GM23338 (cell line): ENCODE results near the gene GPATCH11. TPM values are rescaled to one million over a fixed set of nuclear protein-coding genes. Genes with fewer than 3 reads are reported as not detected.

Experiments used
- ATAC-seq: fragments of 200-7000 bp; cut with Tn5 transposase; 3 replicates; pipeline ENCODE4 v1.9.1; 2020
- DNase-seq: peaks from one replicate; pipeline ENCODE4 v3.0.0-alpha.2; 2015; ENCODE audit warnings: low spot score
- H2AFZ ChIP-seq: fragments of 200-600 bp; sonication (generic); 2 replicates; pipeline ENCODE4 v1.8.0; 2016; ENCODE audit warnings: antibody characterized with exemption, mild to moderate bottlenecking, moderate library complexity
- H3F3A ChIP-seq: fragments of 200-600 bp; sonication (generic); replicated peaks from 2 replicates; pipeline ENCODE4 v1.8.0; 2017; ENCODE audit warnings: antibody characterized with exemption, mixed run types, low read depth
- H3K27ac ChIP-seq: fragments of 200-600 bp; sonication (generic); 2 replicates; pipeline ENCODE4 v1.6.1; 2016; ENCODE audit warnings: low read depth
- H3K27me3 ChIP-seq: fragments of 200-600 bp; sonication (generic); 2 replicates; pipeline ENCODE4 v1.8.0; 2016; ENCODE audit warnings: mild to moderate bottlenecking, mixed run types, moderate library complexity; ENCODE audit not compliant: insufficient read depth
- H3K36me3 ChIP-seq: fragments of 200-600 bp; sonication (generic); 2 replicates; pipeline ENCODE4 v1.8.0; 2016; ENCODE audit warnings: mild to moderate bottlenecking; ENCODE audit not compliant: insufficient read depth
- H3K4me1 ChIP-seq: fragments of 200-600 bp; sonication (generic); 2 replicates; pipeline ENCODE4 v1.8.0; 2016; ENCODE audit warnings: mild to moderate bottlenecking, moderate library complexity; ENCODE audit not compliant: insufficient read depth
- H3K4me2 ChIP-seq: fragments of 200-600 bp; sonication (generic); 2 replicates; pipeline ENCODE4 v1.7.1; 2017; ENCODE audit warnings: mixed run types
- H3K4me3 ChIP-seq: fragments of 200-600 bp; sonication (generic); 2 replicates; pipeline ENCODE4 v1.6.1; 2016; ENCODE audit warnings: mixed run types
- H3K79me2 ChIP-seq: fragments of 200-600 bp; sonication (generic); replicated peaks from 2 replicates; pipeline ENCODE4 v1.8.0; 2017; ENCODE audit warnings: mild to moderate bottlenecking; ENCODE audit not compliant: insufficient read depth
- H3K9me2 ChIP-seq: fragments of 200-600 bp; sonication (generic); 2 replicates; pipeline ENCODE4 v1.8.0; 2017; ENCODE audit not compliant: insufficient read depth
- H4K20me1 ChIP-seq: fragments of 200-600 bp; sonication (generic); replicated peaks from 2 replicates; pipeline ENCODE4 v1.8.0; 2017; ENCODE audit warnings: mild to moderate bottlenecking; ENCODE audit not compliant: insufficient read depth
- H3K27ac Mint-ChIP-seq: 2 replicates; pipeline ENCODE4 v1.8.0; 2020; ENCODE audit warnings: inconsistent platforms, mild to moderate bottlenecking, moderate library complexity, mixed read lengths
- H3K27me3 Mint-ChIP-seq: 3 replicates; pipeline ENCODE4 v1.8.0; 2022; ENCODE audit warnings: low read depth, mild to moderate bottlenecking, moderate library complexity, mixed read lengths, inconsistent platforms; ENCODE audit not compliant: insufficient read depth, poor library complexity
- H3K36me3 Mint-ChIP-seq: 3 replicates; pipeline ENCODE4 v1.8.0; 2021; ENCODE audit warnings: low read depth, mild to moderate bottlenecking, inconsistent platforms, moderate library complexity, mixed read lengths
- H3K4me1 Mint-ChIP-seq: 3 replicates; pipeline ENCODE4 v1.8.0; 2020; ENCODE audit warnings: mild to moderate bottlenecking, inconsistent platforms, mixed read lengths
- H3K4me3 Mint-ChIP-seq: 3 replicates; pipeline ENCODE4 v1.8.0; 2021; ENCODE audit warnings: moderate library complexity, mild to moderate bottlenecking, inconsistent platforms, mixed read lengths
- H3K9me3 Mint-ChIP-seq: 3 replicates; pipeline ENCODE4 v1.8.0; 2020; ENCODE audit warnings: moderate library complexity, mild to moderate bottlenecking, inconsistent platforms, mixed read lengths
- CTCF ChIP-seq, 2 experiments: fragments of 200-600 bp in 1 of 2; sonication (generic) in 1 of 2; conservative IDR thresholded peaks; 2 replicates each; pipeline versions ENCODE4 v1.5.1 to v1.6.1; 2016 to 2017; ENCODE audit warnings: antibody characterized with exemption in 2 of 2, low read depth in 2 of 2, mild to moderate bottlenecking in 2 of 2, moderate library complexity in 1 of 2
- ETS1 ChIP-seq: IDR thresholded peaks from 2 replicates; pipeline ENCODE4 v1.6.1; 2016; ENCODE audit warnings: antibody characterized with exemption
- EZH2 ChIP-seq: fragments of 200-600 bp; sonication (generic); IDR thresholded peaks from one replicate; pipeline ENCODE4 v1.8.0; 2017; ENCODE audit warnings: antibody characterized with exemption, mild to moderate bottlenecking, low read depth; ENCODE audit not compliant: unreplicated experiment
- EZH2phosphoT487 ChIP-seq: fragments of 200-600 bp; sonication (generic); IDR thresholded peaks from one replicate; pipeline ENCODE4 v1.8.1; 2018; ENCODE audit warnings: antibody characterized with exemption; ENCODE audit not compliant: unreplicated experiment
- JUNB ChIP-seq: IDR thresholded peaks from one replicate; pipeline ENCODE4 v1.6.1; 2016; ENCODE audit warnings: antibody characterized with exemption; ENCODE audit not compliant: unreplicated experiment
- NANOG ChIP-seq: IDR thresholded peaks from 2 replicates; pipeline ENCODE4 v1.6.1; 2016; ENCODE audit warnings: antibody characterized with exemption, borderline replicate concordance
- POLR2AphosphoS5 ChIP-seq: IDR thresholded peaks from 2 replicates; pipeline ENCODE4 v1.6.1; 2016; ENCODE audit warnings: antibody characterized with exemption, low read depth
- STAT1 ChIP-seq: IDR thresholded peaks from one replicate; pipeline ENCODE4 v1.6.1; 2016; ENCODE audit warnings: antibody characterized with exemption; ENCODE audit not compliant: unreplicated experiment
- ZNF114 ChIP-seq: fragments of 250-450 bp; sonication (Bioruptor Pico); IDR thresholded peaks from 2 replicates; pipeline ENCODE4 v1.5.0; 2020; ENCODE audit warnings: mild to moderate bottlenecking, moderate library complexity
- ZNF331 ChIP-seq: fragments of 250-450 bp; sonication (Bioruptor Pico); IDR thresholded peaks from 2 replicates; pipeline ENCODE4 v1.5.0; 2020; ENCODE audit warnings: low read depth, mild to moderate bottlenecking, moderate library complexity
- polyA plus RNA-seq: library from polyadenylated mRNA; unstranded; fragments of >200 nt; fragmentation: Nextera tagmentation; extraction: Ambion mirVana; gene quantifications from 2 replicates; pipeline ENCODE4 v1.2.1, GENCODE V29; 2016
- total RNA-seq: library from RNA; depleted of rRNA; stranded (reverse); fragments of >200 nt; shearing (Covaris generic); gene quantifications from 2 replicates; pipeline ENCODE4 v1.2.3, GENCODE V29; 2014
- TF ChIP-seq, protein P1 (sequence below): IDR thresholded peaks from one replicate; pipeline ENCODE4 v1.6.1; 2018; ENCODE audit warnings: antibody characterized with exemption; ENCODE audit not compliant: unreplicated experiment

Gene GPATCH11
- total and polyA plus RNA-seq, 2 experiments from 2014 or later: 3.5 to 8.0 TPM

DNA sequence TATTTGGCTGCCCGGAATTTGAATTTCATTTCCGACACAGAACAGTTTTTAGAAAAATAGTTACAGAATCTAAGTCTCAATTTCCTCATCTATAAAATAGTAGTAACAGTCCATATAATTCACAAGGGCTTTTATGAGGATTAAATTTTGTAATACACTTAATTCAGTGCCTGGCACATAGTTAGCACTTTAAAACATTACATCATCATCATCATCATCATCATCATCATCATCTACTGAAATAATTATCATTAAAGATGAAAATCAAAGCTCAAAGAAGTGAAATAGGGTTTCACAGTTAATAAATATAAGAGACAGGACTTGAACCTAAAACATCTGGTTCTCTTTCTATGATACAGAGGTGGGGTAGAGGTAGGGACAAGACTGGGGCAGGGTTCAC, 13.4 kb upstream of the GPATCH11 start (continued):
- TF ChIP-seq, protein P1, sequence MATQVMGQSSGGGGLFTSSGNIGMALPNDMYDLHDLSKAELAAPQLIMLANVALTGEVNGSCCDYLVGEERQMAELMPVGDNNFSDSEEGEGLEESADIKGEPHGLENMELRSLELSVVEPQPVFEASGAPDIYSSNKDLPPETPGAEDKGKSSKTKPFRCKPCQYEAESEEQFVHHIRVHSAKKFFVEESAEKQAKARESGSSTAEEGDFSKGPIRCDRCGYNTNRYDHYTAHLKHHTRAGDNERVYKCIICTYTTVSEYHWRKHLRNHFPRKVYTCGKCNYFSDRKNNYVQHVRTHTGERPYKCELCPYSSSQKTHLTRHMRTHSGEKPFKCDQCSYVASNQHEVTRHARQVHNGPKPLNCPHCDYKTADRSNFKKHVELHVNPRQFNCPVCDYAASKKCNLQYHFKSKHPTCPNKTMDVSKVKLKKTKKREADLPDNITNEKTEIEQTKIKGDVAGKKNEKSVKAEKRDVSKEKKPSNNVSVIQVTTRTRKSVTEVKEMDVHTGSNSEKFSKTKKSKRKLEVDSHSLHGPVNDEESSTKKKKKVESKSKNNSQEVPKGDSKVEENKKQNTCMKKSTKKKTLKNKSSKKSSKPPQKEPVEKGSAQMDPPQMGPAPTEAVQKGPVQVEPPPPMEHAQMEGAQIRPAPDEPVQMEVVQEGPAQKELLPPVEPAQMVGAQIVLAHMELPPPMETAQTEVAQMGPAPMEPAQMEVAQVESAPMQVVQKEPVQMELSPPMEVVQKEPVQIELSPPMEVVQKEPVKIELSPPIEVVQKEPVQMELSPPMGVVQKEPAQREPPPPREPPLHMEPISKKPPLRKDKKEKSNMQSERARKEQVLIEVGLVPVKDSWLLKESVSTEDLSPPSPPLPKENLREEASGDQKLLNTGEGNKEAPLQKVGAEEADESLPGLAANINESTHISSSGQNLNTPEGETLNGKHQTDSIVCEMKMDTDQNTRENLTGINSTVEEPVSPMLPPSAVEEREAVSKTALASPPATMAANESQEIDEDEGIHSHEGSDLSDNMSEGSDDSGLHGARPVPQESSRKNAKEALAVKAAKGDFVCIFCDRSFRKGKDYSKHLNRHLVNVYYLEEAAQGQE: no peak
- TF ChIP-seq EZH2phosphoT487: no peak
- no peak for TF ChIP-seq ZNF114 (CRISPR knock-in tag)
- TF ChIP-seq STAT1: no peak
- TF ChIP-seq NANOG: no peak
- no peak for TF ChIP-seq ETS1

DNA sequence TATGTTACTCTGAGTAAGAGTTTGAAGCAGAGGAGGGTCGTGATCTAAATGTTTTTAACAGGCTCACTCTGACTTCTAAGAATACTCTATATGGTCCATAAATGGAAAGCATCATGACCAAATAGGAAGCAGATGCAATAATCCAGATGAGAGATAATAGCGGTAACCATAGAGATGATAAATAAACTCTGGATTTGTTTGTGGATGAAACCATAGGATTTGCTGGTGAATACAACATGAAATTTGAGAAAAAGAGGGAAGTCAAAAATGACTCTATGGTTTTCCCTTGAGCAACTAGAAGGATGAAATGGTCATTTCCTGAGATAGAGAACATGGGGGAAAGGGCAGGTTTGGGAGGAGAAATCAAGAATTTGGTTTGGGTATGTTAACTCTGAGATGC, 4.1 kb upstream of the GPATCH11 start:
- Mint-ChIP-seq H3K4me3 (no peak overlapping the region), H3K27ac (no peak overlapping the region)
- H3K27ac ChIP-seq: no peak overlapping the region
- no peak for TF ChIP-seq JUNB
- TF ChIP-seq POLR2AphosphoS5: no peak
- no peak for TF ChIP-seq STAT1
- TF ChIP-seq, protein P1: no peak
- no peak for TF ChIP-seq EZH2
- no peak for TF ChIP-seq NANOG
- TF ChIP-seq EZH2phosphoT487: no peak
- no peak for TF ChIP-seq ZNF331 (CRISPR knock-in tag)
- no peak for TF ChIP-seq CTCF (conservative IDR thresholded peaks at IDR 0.05; ENCODE audit: low read depth in 2 of 2)

More for the DNA sequence above, 4.1 kb upstream of the GPATCH11 start:
- Mint-ChIP-seq H3K4me1 (no peaks in the 10 kb centered on the region; the same call in none of the 3 replicates), H3K36me3 (peaks cover 3% of the 10 kb centered on the region; the same call in 2 of the 3 replicates), H3K27me3 (no peaks in the 10 kb centered on the region), H3K9me3 (no peaks in the 10 kb centered on the region)
- DNase-seq (no peak), ATAC-seq (no peak)
- H3K4me1 ChIP-seq: peaks cover 9% of the 10 kb centered on the region
- no peaks in the 10 kb centered on the region for H3K9me2 ChIP-seq
- H3K4me2 ChIP-seq: no peak overlapping the region
- peaks cover 4% of the 10 kb centered on the region; the same call in 1 of the 2 replicates for H3K36me3 ChIP-seq
- H3K79me2 ChIP-seq: peaks cover 9% of the 10 kb centered on the region; the same call in 1 of the 2 replicates
- H3F3A ChIP-seq: no peaks in the 10 kb centered on the region
- H4K20me1 ChIP-seq: no peaks in the 10 kb centered on the region
- H3K27me3 ChIP-seq: no peaks in the 10 kb centered on the region
- H3K4me3 ChIP-seq: no peak overlapping the region
- no peak overlapping the region for H2AFZ ChIP-seq
